BLaER1 (cell line): ENCODE results near the gene HPS1.

Experiments
- H3K27ac ChIP-seq: shearing (Covaris generic); formaldehyde crosslinking; 2 replicates; pipeline ENCODE4 v1.8.1; 2022
- H3K27me3 ChIP-seq: shearing (Covaris generic); formaldehyde crosslinking; 2 replicates; pipeline ENCODE4 v1.8.1; 2022
- H3K36me3 ChIP-seq: shearing (Covaris generic); formaldehyde crosslinking; 2 replicates; pipeline ENCODE4 v1.8.1; 2022
- H3K4me1 ChIP-seq: shearing (Covaris generic); formaldehyde crosslinking; 2 replicates; pipeline ENCODE4 v1.8.1; 2022
- H3K4me2 ChIP-seq: shearing (Covaris generic); formaldehyde crosslinking; 2 replicates; pipeline ENCODE4 v1.8.1; 2022
- H3K4me3 ChIP-seq: shearing (Covaris generic); formaldehyde crosslinking; 2 replicates; pipeline ENCODE4 v1.8.1; 2022
- H3K9ac ChIP-seq: shearing (Covaris generic); formaldehyde crosslinking; 2 replicates; pipeline ENCODE4 v1.8.1; 2022
- H3K9me3 ChIP-seq: shearing (Covaris generic); formaldehyde crosslinking; 2 replicates; pipeline ENCODE4 v1.8.1; 2022
- H4K20me1 ChIP-seq: shearing (Covaris generic); formaldehyde crosslinking; 2 replicates; pipeline ENCODE4 v1.8.1; 2022
- Cebpa-rat ChIP-seq: shearing (Covaris generic); IDR thresholded peaks from 2 replicates; pipeline ENCODE4 v1.8.1; 2022

Gene HPS1

DNA sequence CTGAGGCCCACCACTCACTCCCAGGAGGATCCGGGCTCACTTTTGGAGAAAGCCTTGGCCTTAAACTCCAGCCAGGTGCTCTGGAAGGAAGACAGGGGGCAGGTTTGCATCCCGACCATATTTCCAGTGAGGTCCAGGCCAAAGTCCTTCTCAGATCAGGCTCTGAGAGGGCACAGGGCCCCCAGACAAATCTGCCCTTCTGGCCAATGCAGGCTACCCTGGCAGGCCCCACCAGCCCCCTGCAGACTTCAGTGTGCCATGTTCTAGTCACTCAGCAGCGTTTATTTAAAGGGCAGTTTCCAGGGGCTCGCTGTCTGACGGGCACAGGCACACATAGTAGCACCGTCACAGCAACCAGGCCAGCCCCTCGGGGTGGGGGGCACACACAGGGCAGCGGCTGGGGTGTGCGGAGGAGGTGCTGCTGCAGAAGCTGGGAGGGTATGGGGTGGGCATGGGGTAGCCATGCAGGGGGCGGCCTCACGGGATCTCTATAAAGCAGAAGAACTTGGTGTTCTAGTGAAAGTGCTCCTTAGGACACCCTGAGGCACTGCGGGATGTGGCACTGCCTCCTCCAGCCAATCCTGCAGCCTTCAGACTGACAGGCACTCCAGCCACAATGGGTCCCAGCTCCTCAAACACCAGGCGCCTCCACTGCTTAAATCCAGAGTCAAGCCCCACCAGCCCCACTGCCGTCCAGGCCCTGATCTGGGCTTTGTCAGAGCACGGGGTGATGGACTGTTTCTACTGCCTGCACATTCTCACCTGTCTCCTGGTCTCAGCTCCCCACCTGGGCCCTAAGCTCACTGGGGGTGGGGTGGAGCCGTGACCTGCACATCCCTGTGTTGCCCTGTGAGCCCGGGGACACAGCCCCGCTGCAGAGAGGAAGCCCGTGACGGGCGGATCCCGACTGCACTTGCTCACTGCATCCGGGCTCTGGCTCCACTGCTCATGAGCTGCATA is 22.2 kb downstream of the HPS1 start:
- TF ChIP-seq Cebpa-rat = no peak
- Histone ChIP-seq H4K20me1 (no peaks in the 10 kb centered on the region; the same call in 1 of the 2 replicates), H3K36me3 (peaks cover 89% of the 10 kb centered on the region)

DNA sequence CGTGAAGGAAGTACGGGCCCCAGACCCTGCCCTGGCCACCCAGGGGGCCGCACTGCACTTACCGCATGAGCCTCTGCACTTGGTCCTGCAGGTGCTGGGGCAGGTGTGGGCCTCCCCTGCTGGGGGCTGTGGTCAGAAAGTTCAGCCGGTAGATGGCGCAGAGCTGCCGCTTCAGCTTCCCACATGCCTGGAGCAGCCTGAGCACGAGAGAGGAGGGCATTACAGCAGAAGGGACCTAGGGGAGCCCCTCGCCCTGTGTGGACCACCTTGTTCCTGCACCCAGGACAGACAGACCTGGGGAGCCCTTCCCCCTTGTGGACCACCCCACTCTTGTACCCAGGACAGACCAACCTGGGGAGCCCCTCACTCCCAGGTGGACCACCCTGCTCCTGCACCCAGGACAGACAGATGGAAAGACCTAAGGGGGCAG is 23.0 kb downstream of the HPS1 start:
- no peak for TF ChIP-seq Cebpa-rat
- no peak overlapping the region for H3K9ac ChIP-seq
- H3K27ac ChIP-seq = no peak overlapping the region
- no peaks in the 10 kb centered on the region for H3K9me3 ChIP-seq
- no peaks in the 10 kb centered on the region for H3K27me3 ChIP-seq
- H3K4me1 ChIP-seq = peaks cover 8% of the 10 kb centered on the region
- peaks cover 90% of the 10 kb centered on the region for H3K36me3 ChIP-seq
- no peak overlapping the region for H3K4me3 ChIP-seq
- H3K4me2 ChIP-seq = no peak overlapping the region
- H4K20me1 ChIP-seq = no peaks in the 10 kb centered on the region; the same call in 1 of the 2 replicates

More for the DNA sequence above, 22.2 kb downstream of the HPS1 start:
- H3K27ac ChIP-seq = no peak overlapping the region
- H3K9ac ChIP-seq = no peak overlapping the region
- no peak overlapping the region for H3K4me3 ChIP-seq
- no peaks in the 10 kb centered on the region for H3K9me3 ChIP-seq
- no peaks in the 10 kb centered on the region for H3K27me3 ChIP-seq
- no peak overlapping the region for H3K4me2 ChIP-seq
- peaks cover 8% of the 10 kb centered on the region for H3K4me1 ChIP-seq

GRCh38 chr10:98422182-98422581 is 24.6 kb downstream of the HPS1 start:
- no peak overlapping the region for H3K4me3 ChIP-seq
- no peak overlapping the region for H3K27ac ChIP-seq
- H3K9ac ChIP-seq = no peak overlapping the region
- no peak for TF ChIP-seq Cebpa-rat
- no peak overlapping the region for H3K4me2 ChIP-seq
- no peaks in the 10 kb centered on the region for H3K9me3 ChIP-seq
- H3K36me3 ChIP-seq = peaks cover 90% of the 10 kb centered on the region
- no peaks in the 10 kb centered on the region for H3K27me3 ChIP-seq
- H4K20me1 ChIP-seq = no peaks in the 10 kb centered on the region; the same call in 1 of the 2 replicates
- H3K4me1 ChIP-seq = peaks cover 8% of the 10 kb centered on the region

- Histone ChIP-seq H3K27ac (peak overlapping the region; percentile 35; the same call in 1 of the 2 replicates), H3K36me3 (peaks cover 86% of the 10 kb centered on the region), H4K20me1 (no peaks in the 10 kb centered on the region; the same call in 1 of the 2 replicates), H3K9ac (no peak overlapping the region), H3K27me3 (no peaks in the 10 kb centered on the region), H3K9me3 (no peaks in the 10 kb centered on the region), H3K4me2 (no peak overlapping the region), H3K4me1 (peaks cover 11% of the 10 kb centered on the region), H3K4me3 (no peak overlapping the region)
- TF ChIP-seq Cebpa-rat = no peak
Observed at GRCh38 chr10:98420786-98421185, 25.9 kb downstream of the HPS1 start.

- Histone ChIP-seq H3K27me3 (no peaks in the 10 kb centered on the region), H3K4me2 (no peak overlapping the region), H3K4me1 (peaks cover 23% of the 10 kb centered on the region), H3K4me3 (no peak overlapping the region), H3K9ac (no peak overlapping the region), H3K36me3 (peaks cover 74% of the 10 kb centered on the region), H3K27ac (no peak overlapping the region), H3K9me3 (no peaks in the 10 kb centered on the region), H4K20me1 (no peaks in the 10 kb centered on the region)
- no peak for TF ChIP-seq Cebpa-rat
Observed at GRCh38 chr10:98419469-98420261, 27.1 kb downstream of the HPS1 start.

DNA sequence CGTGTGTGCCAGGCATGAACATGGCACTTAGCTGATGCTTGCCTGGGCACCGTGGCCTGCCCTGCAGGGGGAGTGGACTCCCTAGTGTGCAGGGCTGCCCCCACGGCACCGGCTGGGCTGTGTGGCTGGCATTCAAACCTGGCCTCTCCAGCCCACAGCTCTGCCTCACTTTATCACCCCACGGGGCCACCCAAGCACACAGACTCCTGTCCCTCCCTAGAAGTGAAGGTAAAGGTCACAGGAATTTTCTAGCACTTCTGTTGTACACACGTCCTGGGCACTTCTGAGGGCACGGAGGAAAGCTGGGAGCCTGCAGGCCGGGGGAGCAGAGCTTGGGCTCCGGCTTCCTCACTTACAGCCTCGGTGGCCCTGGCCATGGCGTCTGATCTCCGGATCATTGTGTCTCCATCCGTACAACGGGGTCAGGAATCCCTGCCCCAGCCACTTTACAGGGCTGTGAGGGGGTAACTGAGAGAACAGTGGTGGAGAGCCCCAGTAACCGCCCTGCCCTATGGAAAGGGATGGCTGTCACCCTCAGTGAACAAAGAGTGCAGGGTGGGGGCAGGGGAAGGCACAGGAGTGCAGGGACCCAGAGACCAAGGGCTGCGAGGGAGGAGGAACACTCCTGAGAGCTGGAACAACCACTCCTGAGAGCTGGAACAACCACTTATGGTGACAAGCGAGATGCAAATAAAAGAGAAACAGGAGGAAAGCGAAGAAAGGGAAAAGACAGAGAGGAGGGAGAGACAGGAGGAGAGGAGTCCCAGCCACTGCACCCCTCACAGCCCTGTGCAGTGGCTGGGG is 27.9 kb downstream of the HPS1 start:
- H3K27ac ChIP-seq = no peak overlapping the region
- H3K9ac ChIP-seq = no peak overlapping the region
- no peaks in the 10 kb centered on the region for H3K9me3 ChIP-seq
- no peaks in the 10 kb centered on the region for H3K27me3 ChIP-seq
- no peaks in the 10 kb centered on the region for H4K20me1 ChIP-seq
- H3K4me2 ChIP-seq = no peak overlapping the region
- no peak overlapping the region for H3K4me3 ChIP-seq
- no peak for TF ChIP-seq Cebpa-rat
- H3K4me1 ChIP-seq = peaks cover 31% of the 10 kb centered on the region
- H3K36me3 ChIP-seq = peaks cover 66% of the 10 kb centered on the region

GRCh38 chr10:98417973-98418664 is 28.6 kb downstream of the HPS1 start:
- no peaks in the 10 kb centered on the region for H4K20me1 ChIP-seq
- no peaks in the 10 kb centered on the region for H3K9me3 ChIP-seq
- H3K4me1 ChIP-seq = peaks cover 33% of the 10 kb centered on the region
- H3K36me3 ChIP-seq = peaks cover 60% of the 10 kb centered on the region
- no peaks in the 10 kb centered on the region for H3K27me3 ChIP-seq
- no peak overlapping the region for H3K4me2 ChIP-seq
- H3K9ac ChIP-seq = no peak overlapping the region
- no peak for TF ChIP-seq Cebpa-rat
- H3K4me3 ChIP-seq = no peak overlapping the region
- H3K27ac ChIP-seq = no peak overlapping the region

DNA sequence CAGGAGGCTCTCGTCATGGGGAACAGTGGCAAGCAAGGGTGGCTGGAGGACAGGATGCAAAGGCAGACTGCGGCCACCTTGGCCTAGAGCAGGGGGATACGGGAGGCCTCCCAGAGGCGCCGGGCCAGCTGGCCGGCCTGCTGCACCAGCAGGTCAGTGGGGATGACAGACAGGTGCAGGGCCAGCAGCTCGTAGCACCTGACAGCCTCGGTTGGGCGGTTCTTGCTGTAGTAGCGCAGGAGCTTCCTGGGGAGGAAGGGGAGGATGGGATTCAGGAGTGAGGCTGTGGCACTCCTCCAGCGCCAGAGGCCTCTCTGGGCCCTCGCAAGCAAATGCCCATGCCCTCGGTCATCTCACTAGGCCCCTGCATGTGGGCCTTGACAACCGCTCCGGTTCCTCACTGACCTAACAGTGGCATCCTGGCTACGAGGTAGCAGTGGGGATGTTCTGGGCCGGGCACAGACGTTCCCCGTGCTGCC is 29.2 kb downstream of the HPS1 start:
- Histone ChIP-seq H3K4me3 (no peak overlapping the region), H4K20me1 (no peaks in the 10 kb centered on the region), H3K27ac (no peak overlapping the region; the same call in 1 of the 2 replicates), H3K4me2 (no peak overlapping the region), H3K36me3 (peaks cover 55% of the 10 kb centered on the region), H3K9ac (no peak overlapping the region), H3K4me1 (peaks cover 33% of the 10 kb centered on the region), H3K9me3 (no peaks in the 10 kb centered on the region), H3K27me3 (no peaks in the 10 kb centered on the region)
- TF ChIP-seq Cebpa-rat = no peak
